ENCODE data around the gene SNRNP27. TPM values are rescaled to one million over a fixed set of nuclear protein-coding genes. Genes with fewer than 3 reads are reported as not detected.
"Not testable (repeated sequence)": the region's sequence is repeated elsewhere in the genome, so short reads cannot be mapped to it uniquely, and the experiment has no call there.

Gene SNRNP27, protein sequence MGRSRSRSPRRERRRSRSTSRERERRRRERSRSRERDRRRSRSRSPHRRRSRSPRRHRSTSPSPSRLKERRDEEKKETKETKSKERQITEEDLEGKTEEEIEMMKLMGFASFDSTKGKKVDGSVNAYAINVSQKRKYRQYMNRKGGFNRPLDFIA
- 54.2 TPM for total RNA-seq
- long read RNA-seq, transcript SNRNP27-201 (6 exons, 1,802 nt), result major isoform, 136 of 148 reads
- long read RNA-seq, partial matches to known transcripts, result 9 of 148 reads
- long read RNA-seq, other reads (novel, unspliced or antisense), result 2 of 148 reads

GRCh38 chr2:69893684-69894551 is at the start of gene SNRNP27:
TSS of gene SNRNP27 (plus strand) at chr2:69893956. CDS start at chr2:69893985, 29 bp downstream.
- DNase-seq (ENCODE audit: low spot score), result no peak

DNA sequence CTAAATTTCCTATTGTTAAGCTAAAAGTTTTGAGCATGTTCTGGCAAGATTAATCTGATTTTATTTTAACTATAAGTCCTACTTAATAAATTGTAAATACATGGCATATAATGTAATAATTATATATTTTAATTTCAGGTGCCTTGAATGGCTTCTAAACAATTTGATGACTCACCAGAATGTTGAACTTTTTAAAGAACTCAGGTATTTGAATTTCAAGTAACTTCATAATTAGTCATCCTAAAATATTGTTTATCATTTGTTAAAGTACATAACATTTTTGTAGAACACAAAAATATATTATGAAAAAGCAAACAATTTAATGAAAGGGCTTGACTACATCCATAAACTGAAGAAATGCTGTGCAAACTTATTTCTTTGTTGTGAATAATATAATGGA is 49.8 kb upstream of the SNRNP27 start:
- DNase-seq (ENCODE audit: low spot score), result no peak

- DNase-seq (ENCODE audit: low spot score), result no peak
These were observed 49.2 kb upstream of the SNRNP27 start for GRCh38 chr2:69844560-69844959.

- no peak for DNase-seq (ENCODE audit: low spot score)
These were observed 47.3 kb upstream of the SNRNP27 start for GRCh38 chr2:69846182-69847067.

GRCh38 chr2:69847068-69847828 is 46.5 kb upstream of the SNRNP27 start:
- DNase-seq (ENCODE audit: low spot score), result no peak

GRCh38 chr2:69848186-69848790 is 45.5 kb upstream of the SNRNP27 start:
- DNase-seq (ENCODE audit: low spot score), result no peak

- no peak for DNase-seq (ENCODE audit: low spot score)
These were observed 35.5 kb upstream of the SNRNP27 start for GRCh38 chr2:69858261-69858660.

- no peak for DNase-seq (ENCODE audit: low spot score)
These were observed 30.5 kb upstream of the SNRNP27 start for GRCh38 chr2:69863298-69863697.

DNA sequence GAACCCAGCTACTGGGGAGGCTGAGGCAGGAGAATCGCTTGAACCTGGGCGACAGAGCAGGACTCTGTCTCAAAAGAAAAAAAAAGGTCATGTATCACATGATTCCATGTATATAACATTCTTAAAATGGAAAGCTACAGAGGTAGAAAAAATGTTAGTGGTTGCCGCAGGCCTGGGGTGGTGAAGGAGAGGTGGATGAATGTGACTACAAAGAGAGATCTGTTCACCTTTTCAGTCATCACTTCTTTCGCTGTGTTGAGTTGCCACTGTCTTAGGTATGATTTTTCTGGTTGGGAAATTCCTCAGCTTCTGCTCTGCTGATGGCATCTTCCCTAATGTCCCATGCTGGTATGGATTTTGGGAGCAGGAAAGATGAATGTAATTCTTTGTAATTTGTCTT is 5.3 kb upstream of the SNRNP27 start:
- DNase-seq (ENCODE audit: low spot score), result no peak

- no peak for DNase-seq (ENCODE audit: low spot score)
These were observed 4.5 kb upstream of the SNRNP27 start for GRCh38 chr2:69889302-69889701.

GRCh38 chr2:69890881-69891280 is 2.9 kb upstream of the SNRNP27 start:
- DNase-seq (ENCODE audit: low spot score), result no peak

DNA sequence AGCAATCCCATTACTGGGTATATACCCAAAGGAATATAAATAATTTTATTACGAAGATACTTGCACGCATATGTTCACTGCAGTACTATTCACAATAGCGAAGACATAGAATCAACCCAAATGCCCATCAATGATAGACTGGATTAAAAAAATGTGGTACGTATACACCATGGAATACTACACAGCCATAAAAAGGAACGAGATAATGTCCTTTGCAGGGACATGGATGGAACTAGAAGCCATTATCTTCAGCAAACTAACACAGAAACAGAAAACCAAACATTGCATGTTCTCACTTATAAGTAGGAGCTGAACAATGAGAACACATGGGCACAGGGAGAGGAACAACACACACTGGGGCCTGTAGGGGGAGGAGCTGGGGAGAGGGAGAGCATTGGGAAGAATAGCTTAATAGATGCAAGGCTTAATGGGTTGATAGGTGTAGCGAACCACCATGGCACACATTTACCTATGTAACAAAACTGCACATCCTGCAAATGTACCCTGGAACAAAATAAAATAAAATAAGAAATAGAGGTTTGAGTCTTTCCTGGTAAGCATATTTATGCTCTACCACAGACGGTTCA is 825 bp upstream of the SNRNP27 start:
- DNase-seq (ENCODE audit: low spot score), result not testable (repeated sequence)

GRCh38 chr2:69894737-69895136 is 981 bp downstream of the SNRNP27 start:
- not testable (repeated sequence) for DNase-seq (ENCODE audit: low spot score)

- no peak for DNase-seq (ENCODE audit: low spot score)
These were observed 8.6 kb downstream of the SNRNP27 start for GRCh38 chr2:69902213-69902922.

DNA sequence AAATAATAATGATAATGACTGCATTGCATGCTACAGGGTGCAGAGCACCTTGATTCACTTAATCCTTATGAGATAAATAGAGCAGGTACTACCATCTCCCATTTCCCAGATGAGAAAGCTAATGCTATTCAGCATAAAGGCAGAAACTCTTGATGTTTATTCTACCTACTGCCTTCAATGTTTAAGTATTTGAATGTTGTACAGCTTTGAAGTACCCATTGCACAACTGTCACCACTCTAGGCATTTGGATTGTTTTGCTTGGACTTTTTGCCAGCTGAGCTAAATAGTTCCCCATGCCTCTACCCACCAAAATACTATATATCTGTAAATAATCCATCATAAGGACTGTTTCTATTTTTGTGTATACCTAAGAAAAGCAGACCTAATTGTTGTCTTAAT is 13.5 kb downstream of the SNRNP27 start:
- DNase-seq (ENCODE audit: low spot score), result no peak

GRCh38 chr2:69911985-69912563 is 18.3 kb downstream of the SNRNP27 start:
- no peak for DNase-seq (ENCODE audit: low spot score)

DNA sequence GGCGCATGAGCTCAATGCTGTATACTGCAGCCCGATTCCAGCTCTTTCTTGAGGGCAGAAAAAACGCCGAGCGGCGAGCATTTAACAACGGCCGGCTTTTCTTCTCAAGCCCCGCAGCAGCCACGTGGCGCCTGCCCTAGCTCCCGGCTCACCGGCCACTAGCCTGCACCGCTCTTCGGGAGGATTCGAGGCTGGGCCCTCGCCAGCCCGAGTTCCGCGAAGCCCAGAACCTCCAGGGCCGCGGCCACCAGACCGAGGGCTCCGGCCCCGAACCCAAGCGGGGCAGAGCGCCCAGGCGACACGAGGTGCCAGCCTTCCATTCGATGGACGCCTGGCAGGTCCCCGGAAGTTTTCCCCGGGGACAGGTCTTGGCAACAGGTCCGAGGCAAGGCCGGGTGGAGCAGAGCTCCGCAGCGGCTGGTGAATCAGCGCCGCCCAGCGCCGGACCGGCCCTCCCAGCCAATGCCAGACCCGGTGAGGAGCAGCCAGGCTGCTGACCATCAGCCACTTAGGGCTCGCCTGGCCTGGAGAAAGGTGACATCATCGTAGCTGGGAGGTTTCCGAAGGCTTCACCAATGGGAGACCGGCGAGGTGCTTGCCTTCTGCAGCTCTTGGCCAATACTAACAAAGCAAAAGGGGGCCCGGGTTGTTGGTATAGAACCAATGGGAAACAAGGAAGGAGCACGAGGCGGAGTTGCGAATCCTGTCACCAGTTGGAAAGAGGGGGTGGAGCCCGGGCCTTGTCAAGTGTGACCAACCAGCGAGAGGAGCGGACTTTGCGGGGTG is 20.6 kb downstream of the SNRNP27 start:
- DNase-seq (ENCODE audit: low spot score), result peak; percentile 99
